ENCODE results near the gene SPATA2L. TPM values are rescaled to one million over a fixed set of nuclear protein-coding genes. Genes with fewer than 3 reads are reported as not detected.
A peak's percentile ranks its signal among the peaks of the same experiment; 100 is the strongest.
"Not testable (repeated sequence)": the region's sequence is repeated elsewhere in the genome, so short reads cannot be mapped to it uniquely, and the experiment has no call there.

SPATA2L gene
- total RNA-seq, 5 donors from 2014 or later (not counting 1 experiment from before 2014, with no cell fraction given) = 14.4 to 24.9 (median 15.9) TPM

- ChIA-PET POLR2A (no interaction called here), CTCF (interaction anchor here in 1 of 2 donors (0.6 kb wide), 2 partner anchors 153 to 174 kb away, joined by 3 to 4 read pairs; no protein-coding TSS in a partner anchor)
- no peak overlapping the region for H3K27ac Mint-ChIP-seq
- H3K9me3 Mint-ChIP-seq = no peaks in the 10 kb centered on the region
- peaks cover 5% of the 10 kb centered on the region for H3K36me3 Mint-ChIP-seq
- ATAC-seq (replicated peaks in 1 of 4) (no peak), DNase-seq (no peak)
- no peak overlapping the region for H3K4me3 ChIP-seq (ENCODE audit: control insufficient read depth in 1 of 2, extremely low read depth in 1 of 2, low read length in 1 of 2)
- peaks cover 5 to 37% (median 23%) of the 10 kb centered on the region in 3 donors for H3K4me1 Mint-ChIP-seq
- no peaks in the 10 kb centered on the region for H3K27me3 ChIP-seq (replicated peaks in 1 of 2; ENCODE audit: control insufficient read depth in 2 of 2, extremely low read depth in 1 of 2, insufficient read depth in 2 of 2, low read length in 1 of 2)
- peaks cover 4 to 47% of the 10 kb centered on the region in 2 experiments for H3K4me1 ChIP-seq (ENCODE audit: control insufficient read depth in 1 of 2, extremely low read depth in 1 of 2, insufficient read depth in 2 of 2, low read length in 2 of 2)
- H3K9me3 ChIP-seq = no peaks in the 10 kb centered on the region
- WGBS (ENCODE audit: insufficient coverage) = 93% methylated on average over 23 of the region's 32 CpGs
- H3K27me3 Mint-ChIP-seq = no peaks in the 10 kb centered on the region
- no peak overlapping the region for H3K4me3 Mint-ChIP-seq
- no peak overlapping the region for H3K27ac ChIP-seq (ENCODE audit: low read length)
- peaks cover 12 to 30% of the 10 kb centered on the region in 2 donors for H3K36me3 ChIP-seq (ENCODE audit: control insufficient read depth in 2 of 2, extremely low read depth in 1 of 2, insufficient read depth in 1 of 2, low read length in 1 of 2)
These were observed 3.7 kb downstream of the SPATA2L start for GRCh38 chr16:89697616-89698331.

GRCh38 chr16:89697161-89697615 is 4.3 kb downstream of the SPATA2L start:
- Histone ChIP-seq H3K4me3 (ENCODE audit: control insufficient read depth in 1 of 2, extremely low read depth in 1 of 2, low read length in 1 of 2) (no peak overlapping the region), H3K4me1 (ENCODE audit: control insufficient read depth in 1 of 2, extremely low read depth in 1 of 2, insufficient read depth in 2 of 2, low read length in 2 of 2) (peaks cover 2 to 41% of the 10 kb centered on the region in 2 experiments), H3K9me3 (no peaks in the 10 kb centered on the region), H3K27ac (ENCODE audit: low read length) (no peak overlapping the region), H3K27me3 (replicated peaks in 1 of 2; ENCODE audit: control insufficient read depth in 2 of 2, extremely low read depth in 1 of 2, insufficient read depth in 2 of 2, low read length in 1 of 2) (no peaks in the 10 kb centered on the region), H3K36me3 (ENCODE audit: control insufficient read depth in 2 of 2, extremely low read depth in 1 of 2, insufficient read depth in 1 of 2, low read length in 1 of 2) (peaks cover 12 to 34% of the 10 kb centered on the region in 2 donors)
- peaks cover 5 to 32% (median 18%) of the 10 kb centered on the region in 3 donors for H3K4me1 Mint-ChIP-seq
- ChIA-PET POLR2A (no interaction called here), CTCF (no interaction called here)
- no peak overlapping the region for H3K4me3 Mint-ChIP-seq
- no peaks in the 10 kb centered on the region for H3K9me3 Mint-ChIP-seq
- H3K36me3 Mint-ChIP-seq = peaks cover 5% of the 10 kb centered on the region
- 98% methylated on average over 16 of the region's 19 CpGs for WGBS (ENCODE audit: insufficient coverage)
- no peak for DNase-seq
- H3K27ac Mint-ChIP-seq = no peak overlapping the region
- H3K27me3 Mint-ChIP-seq = no peaks in the 10 kb centered on the region
- no peak for ATAC-seq (replicated peaks in 1 of 4)

- Histone ChIP-seq H3K27me3 (replicated peaks in 1 of 2; ENCODE audit: control insufficient read depth in 2 of 2, extremely low read depth in 1 of 2, insufficient read depth in 2 of 2, low read length in 1 of 2) (no peaks in the 10 kb centered on the region), H3K4me3 (ENCODE audit: control insufficient read depth in 1 of 2, extremely low read depth in 1 of 2, low read length in 1 of 2) (no peak overlapping the region), H3K27ac (ENCODE audit: low read length) (no peak overlapping the region), H3K4me1 (ENCODE audit: control insufficient read depth in 1 of 2, extremely low read depth in 1 of 2, insufficient read depth in 2 of 2, low read length in 2 of 2) (peaks cover 2 to 39% of the 10 kb centered on the region in 2 experiments), H3K36me3 (ENCODE audit: control insufficient read depth in 2 of 2, extremely low read depth in 1 of 2, insufficient read depth in 1 of 2, low read length in 1 of 2) (peaks cover 16 to 39% of the 10 kb centered on the region in 2 donors), H3K9me3 (no peaks in the 10 kb centered on the region)
- WGBS (ENCODE audit: insufficient coverage) = 23% methylated on average over 15 of the region's 18 CpGs
- ChIA-PET POLR2A (interaction anchor here in 1 of 2 donors (0.6 kb wide), 1 partner anchor 20 kb away, joined by 3 read pairs; no protein-coding TSS in a partner anchor), CTCF (no interaction called here)
- DNase-seq (peak in 8 of 35 experiments; percentile 27 to 59 (median 30)), ATAC-seq (replicated peaks in 1 of 4) (no peak)
- no peaks in the 10 kb centered on the region for H3K9me3 Mint-ChIP-seq
- H3K27me3 Mint-ChIP-seq = no peaks in the 10 kb centered on the region
- no peak overlapping the region for H3K4me3 Mint-ChIP-seq
- H3K4me1 Mint-ChIP-seq = peaks cover 5 to 30% (median 16%) of the 10 kb centered on the region in 3 donors
- H3K27ac Mint-ChIP-seq = no peak overlapping the region
- peaks cover 5% of the 10 kb centered on the region for H3K36me3 Mint-ChIP-seq
These were observed 4.8 kb downstream of the SPATA2L start for GRCh38 chr16:89696670-89697128.

- peaks cover 5% of the 10 kb centered on the region for H3K36me3 Mint-ChIP-seq
- H3K27ac ChIP-seq (ENCODE audit: low read length) = no peak overlapping the region
- no peaks in the 10 kb centered on the region for H3K9me3 ChIP-seq
- H3K4me3 ChIP-seq (ENCODE audit: control insufficient read depth in 1 of 2, extremely low read depth in 1 of 2, low read length in 1 of 2) = no peak overlapping the region
- POLR2A ChIA-PET = interaction anchor here in 1 of 2 donors (0.6 kb wide), 1 partner anchor 19 kb away, joined by 3 read pairs; no protein-coding TSS in a partner anchor
- peaks cover 2 to 39% of the 10 kb centered on the region in 2 experiments for H3K4me1 ChIP-seq (ENCODE audit: control insufficient read depth in 1 of 2, extremely low read depth in 1 of 2, insufficient read depth in 2 of 2, low read length in 2 of 2)
- H3K36me3 ChIP-seq (ENCODE audit: control insufficient read depth in 2 of 2, extremely low read depth in 1 of 2, insufficient read depth in 1 of 2, low read length in 1 of 2) = peaks cover 21 to 45% of the 10 kb centered on the region in 2 donors
- ATAC-seq (replicated peaks in 1 of 4) = no peak
- no peak overlapping the region for H3K4me3 Mint-ChIP-seq
- CTCF ChIA-PET = no interaction called here
- H3K27me3 ChIP-seq (replicated peaks in 1 of 2; ENCODE audit: control insufficient read depth in 2 of 2, extremely low read depth in 1 of 2, insufficient read depth in 2 of 2, low read length in 1 of 2) = no peaks in the 10 kb centered on the region
- WGBS (ENCODE audit: insufficient coverage) = 74% methylated on average over 22 of the region's 25 CpGs
- no peak for DNase-seq
- H3K9me3 Mint-ChIP-seq = no peaks in the 10 kb centered on the region
- no peak overlapping the region for H3K27ac Mint-ChIP-seq
- H3K4me1 Mint-ChIP-seq = peaks cover 5 to 30% (median 16%) of the 10 kb centered on the region in 3 donors
- H3K27me3 Mint-ChIP-seq = no peaks in the 10 kb centered on the region
These were observed 5.4 kb downstream of the SPATA2L start for GRCh38 chr16:89695875-89696669.

GRCh38 chr16:89695086-89695874 is 6.2 kb downstream of the SPATA2L start:
- 97% methylated on average over 19 of the region's 31 CpGs for WGBS (ENCODE audit: insufficient coverage)
- H3K27ac Mint-ChIP-seq = no peak overlapping the region
- no peak overlapping the region for H3K27ac ChIP-seq (ENCODE audit: low read length)
- no peak overlapping the region for H3K4me3 Mint-ChIP-seq
- H3K36me3 Mint-ChIP-seq = peaks cover 6% of the 10 kb centered on the region
- H3K4me3 ChIP-seq (ENCODE audit: control insufficient read depth in 1 of 2, extremely low read depth in 1 of 2, low read length in 1 of 2) = no peak overlapping the region
- DNase-seq = no peak
- H3K27me3 Mint-ChIP-seq = no peaks in the 10 kb centered on the region
- H3K4me1 ChIP-seq (ENCODE audit: control insufficient read depth in 1 of 2, extremely low read depth in 1 of 2, insufficient read depth in 2 of 2, low read length in 2 of 2) = peaks cover 2 to 33% of the 10 kb centered on the region in 2 experiments
- no peaks in the 10 kb centered on the region for H3K9me3 ChIP-seq
- no peaks in the 10 kb centered on the region for H3K27me3 ChIP-seq (replicated peaks in 1 of 2; ENCODE audit: control insufficient read depth in 2 of 2, extremely low read depth in 1 of 2, insufficient read depth in 2 of 2, low read length in 1 of 2)
- H3K4me1 Mint-ChIP-seq = peaks cover 6 to 28% (median 16%) of the 10 kb centered on the region in 3 donors
- H3K36me3 ChIP-seq (ENCODE audit: control insufficient read depth in 2 of 2, extremely low read depth in 1 of 2, insufficient read depth in 1 of 2, low read length in 1 of 2) = peaks cover 21 to 50% of the 10 kb centered on the region in 2 donors
- POLR2A ChIA-PET = no interaction called here
- CTCF ChIA-PET = no interaction called here
- no peaks in the 10 kb centered on the region for H3K9me3 Mint-ChIP-seq
- no peak for ATAC-seq (replicated peaks in 1 of 4)

GRCh38 chr16:89694784-89695085 is 6.8 kb downstream of the SPATA2L start:
- H3K9me3 Mint-ChIP-seq; ATAC-seq (replicated peaks in 1 of 4); POLR2A ChIA-PET; H3K36me3 Mint-ChIP-seq; H3K4me3 Mint-ChIP-seq; H3K27ac ChIP-seq (ENCODE audit: low read length); H3K4me3 ChIP-seq (ENCODE audit: control insufficient read depth in 1 of 2, extremely low read depth in 1 of 2, low read length in 1 of 2); H3K27ac Mint-ChIP-seq; DNase-seq; H3K27me3 Mint-ChIP-seq; H3K9me3 ChIP-seq; CTCF ChIA-PET; H3K27me3 ChIP-seq (replicated peaks in 1 of 2; ENCODE audit: control insufficient read depth in 2 of 2, extremely low read depth in 1 of 2, insufficient read depth in 2 of 2, low read length in 1 of 2): not testable (repeated sequence)
- Histone ChIP-seq H3K4me1 (ENCODE audit: control insufficient read depth in 1 of 2, extremely low read depth in 1 of 2, insufficient read depth in 2 of 2, low read length in 2 of 2) (peaks cover 0 to 27% of the 10 kb centered on the region in 2 experiments), H3K36me3 (ENCODE audit: control insufficient read depth in 2 of 2, extremely low read depth in 1 of 2, insufficient read depth in 1 of 2, low read length in 1 of 2) (peaks cover 21 to 50% of the 10 kb centered on the region in 2 donors)
- peaks cover 5 to 24% (median 11%) of the 10 kb centered on the region in 3 donors for H3K4me1 Mint-ChIP-seq
- 85% methylated on average over 16 of the region's 23 CpGs for WGBS (ENCODE audit: insufficient coverage)
